H1 (cell line): ENCODE data around the gene CASP12. TPM values are rescaled to one million over a fixed set of nuclear protein-coding genes. Genes with fewer than 3 reads are reported as not detected.

ENCODE experiments used
- CTCF ChIA-PET: fragments of 300-600 bp; sonication (Branson Sonifier 250); formaldehyde crosslinking; loops from one replicate; lab custom pipeline; 2021; ENCODE audit not compliant: partially characterized antibody; lab: Charles Lee
- POLR2A ChIA-PET: fragments of 300-600 bp; sonication (Branson Sonifier 250); formaldehyde crosslinking; loops from one replicate; lab custom pipeline; 2021; ENCODE audit warnings: inconsistent platforms; ENCODE audit not compliant: partially characterized antibody; lab: Charles Lee
- DNase-seq, 2 experiments: peaks; one replicate each; pipeline versions ENCODE4 v3.0.0 to v3.0.0-alpha.2; 2010 to 2022; ENCODE audit warnings: low spot score in 2 of 2, low read depth in 1 of 2, mixed read lengths in 1 of 2
- FAIRE-seq: peaks from 2 replicates; lab custom pipeline; 2011; peaks lifted over from hg19 to GRCh38; lab: Jason Lieb, UNC
- H2AFZ ChIP-seq: 2 replicates; pipeline ENCODE4 v1.8.1; 2012; ENCODE audit warnings: low read length, inconsistent platforms
- H2AK5ac ChIP-seq: 2 replicates; pipeline ENCODE4 v1.6.1; 2013; ENCODE audit warnings: low read depth, low read length
- H2BK120ac ChIP-seq: replicated peaks from 2 replicates; pipeline ENCODE3; 2013; ENCODE audit warnings: low read depth, low read length, inconsistent platforms
- H2BK12ac ChIP-seq: 2 replicates; pipeline ENCODE4 v1.6.1; 2013; ENCODE audit warnings: low read depth, low read length
- H2BK15ac ChIP-seq: 2 replicates; pipeline ENCODE4 v1.6.1; 2013; ENCODE audit warnings: low read length
- H2BK20ac ChIP-seq: 2 replicates; pipeline ENCODE4 v1.6.1; 2013; ENCODE audit warnings: low read length
- H2BK5ac ChIP-seq: 2 replicates; pipeline ENCODE4 v1.6.1; 2013; ENCODE audit warnings: low read depth, low read length
- H3K14ac ChIP-seq: 2 replicates; pipeline ENCODE4 v1.6.1; 2013; ENCODE audit warnings: inconsistent platforms; ENCODE audit not compliant: insufficient read length
- H3K18ac ChIP-seq: 2 replicates; pipeline ENCODE4 v1.6.1; 2013; ENCODE audit warnings: low read length; ENCODE audit errors: extremely low read depth
- H3K23ac ChIP-seq: 2 replicates; pipeline ENCODE4 v1.6.1; 2013; ENCODE audit warnings: inconsistent platforms; ENCODE audit not compliant: insufficient read length
- H3K23me2 ChIP-seq: 2 replicates; pipeline ENCODE4 v1.6.1; 2013; ENCODE audit warnings: low read depth, low read length
- H3K27ac ChIP-seq: 2 replicates; pipeline ENCODE4 v1.6.1; 2011; ENCODE audit warnings: low read depth, low read length, inconsistent platforms
- H3K27me3 ChIP-seq, 4 experiments: replicated peaks in 1 of 4; 1 replicate in 1 of 4; 2 replicates in 3 of 4; pipeline versions ENCODE4 v1.6.1 to v1.8.1; 2011 to 2013; ENCODE audit warnings: low read length in 3 of 4, mild to moderate bottlenecking in 3 of 4, inconsistent platforms in 2 of 4, mixed read lengths in 2 of 4, moderate library complexity in 1 of 4; ENCODE audit not compliant: control insufficient read depth in 3 of 4, insufficient read depth in 3 of 4; ENCODE audit errors: extremely low read depth in 1 of 4
- H3K36me3 ChIP-seq, 4 experiments: 2 replicates each; pipeline versions ENCODE4 v1.6.1 to v1.8.1; 2011 to 2013; ENCODE audit warnings: mild to moderate bottlenecking in 4 of 4, low read length in 3 of 4, moderate library complexity in 2 of 4, control low read depth in 1 of 4, inconsistent platforms in 1 of 4; ENCODE audit not compliant: insufficient read depth in 4 of 4, control insufficient read depth in 2 of 4
- H3K4ac ChIP-seq: replicated peaks from 2 replicates; pipeline ENCODE3; 2013; ENCODE audit warnings: low read length, low read depth, mixed read lengths, inconsistent platforms; ENCODE audit not compliant: insufficient read length
- H3K4me1 ChIP-seq, 4 experiments: replicated peaks in 1 of 4; 1 replicate in 1 of 4; 2 replicates in 3 of 4; pipeline versions ENCODE4 v1.6.1 to v1.8.1; 2011 to 2013; ENCODE audit warnings: low read length in 3 of 4, inconsistent platforms in 2 of 4, mixed read lengths in 1 of 4; ENCODE audit not compliant: insufficient read depth in 4 of 4, control insufficient read depth in 3 of 4
- H3K4me2 ChIP-seq, 2 experiments: 2 replicates each; pipeline versions ENCODE4 v1.6.1 to v1.8.1; 2011 to 2013; ENCODE audit warnings: low read depth in 2 of 2, low read length in 2 of 2, control low read depth in 1 of 2, inconsistent platforms in 1 of 2, mild to moderate bottlenecking in 1 of 2; ENCODE audit not compliant: insufficient read depth in 1 of 2
- H3K4me3 ChIP-seq, 4 experiments: fragments of 200-600, 300-600 bp in 1 of 4; sonication (generic), shearing (Covaris generic), sonication (Bioruptor Twin) in 1 of 4; 2 replicates each; pipeline versions ENCODE4 v1.5.1 to v1.8.1; 2011 to 2016; ENCODE audit warnings: low read length in 4 of 4, low read depth in 3 of 4, control low read depth in 2 of 4, inconsistent platforms in 2 of 4, mild to moderate bottlenecking in 2 of 4, mixed read lengths in 1 of 4, moderate library complexity in 1 of 4; ENCODE audit not compliant: insufficient read depth in 2 of 4; ENCODE audit errors: extremely low read depth in 1 of 4
- H3K56ac ChIP-seq: replicated peaks from 2 replicates; pipeline ENCODE3; 2013; ENCODE audit warnings: low read depth, mild to moderate bottlenecking, mixed read lengths, low read length, inconsistent platforms; ENCODE audit not compliant: insufficient read length
- H3K79me1 ChIP-seq: 2 replicates; pipeline ENCODE4 v1.6.1; 2013; ENCODE audit warnings: low read depth, low read length, control low read depth
- H3K79me2 ChIP-seq, 2 experiments: 2 replicates each; pipeline versions ENCODE4 v1.6.1 to v1.8.1; 2012 to 2013; ENCODE audit warnings: low read length in 2 of 2, mild to moderate bottlenecking in 2 of 2, inconsistent platforms in 1 of 2; ENCODE audit not compliant: insufficient read depth in 2 of 2, control insufficient read depth in 1 of 2
- H3K9ac ChIP-seq, 4 experiments: replicated peaks in 1 of 4; 1 replicate in 1 of 4; 2 replicates in 3 of 4; pipeline versions ENCODE4 v1.6.1 to v1.8.1; 2011 to 2013; ENCODE audit warnings: low read depth in 3 of 4, low read length in 3 of 4, control low read depth in 2 of 4, mild to moderate bottlenecking in 2 of 4, moderate library complexity in 2 of 4, inconsistent platforms in 1 of 4; ENCODE audit errors: extremely low read depth in 1 of 4
- H3K9me3 ChIP-seq, 2 experiments: 2 replicates each; pipeline versions ENCODE4 v1.6.1 to v1.8.1; 2012 to 2013; ENCODE audit warnings: mild to moderate bottlenecking in 2 of 2, moderate library complexity in 2 of 2, control low read depth in 1 of 2, inconsistent platforms in 1 of 2, low read depth in 1 of 2, low read length in 1 of 2, mixed read lengths in 1 of 2; ENCODE audit not compliant: insufficient read depth in 2 of 2
- H4K20me1 ChIP-seq, 2 experiments: replicated peaks in 1 of 2; 2 replicates each; pipeline versions ENCODE3 to v1.8.1; 2011 to 2013; ENCODE audit warnings: inconsistent platforms in 2 of 2, low read length in 2 of 2, mild to moderate bottlenecking in 1 of 2; ENCODE audit not compliant: insufficient read depth in 2 of 2, control insufficient read depth in 1 of 2
- H4K5ac ChIP-seq: 2 replicates; pipeline ENCODE4 v1.6.1; 2013; ENCODE audit warnings: low read length, low read depth, mixed read lengths, inconsistent platforms; ENCODE audit not compliant: insufficient read length
- H4K8ac ChIP-seq: 2 replicates; pipeline ENCODE4 v1.8.0; 2013; ENCODE audit warnings: mild to moderate bottlenecking, moderate library complexity, low read length, inconsistent platforms; ENCODE audit not compliant: insufficient read depth; ENCODE audit errors: extremely low read depth
- H4K91ac ChIP-seq: replicated peaks from 2 replicates; pipeline ENCODE3; 2013; ENCODE audit warnings: low read length, mixed read lengths, inconsistent platforms; ENCODE audit not compliant: insufficient read length
- ASH2L ChIP-seq: fragments of 200-600, 300-600 bp; sonication (generic); IDR thresholded peaks from one replicate; pipeline ENCODE4 v1.7.1; 2017; ENCODE audit warnings: low read length
- CBX8 ChIP-seq: fragments of 300-800, 300-1000 bp; sonication (generic); IDR thresholded peaks from 2 replicates; pipeline ENCODE4 v1.7.1; 2016; ENCODE audit warnings: low read depth, low read length, borderline replicate concordance
- CHD2 ChIP-seq: IDR thresholded peaks from 2 replicates; pipeline ENCODE4 v1.6.1; 2012; ENCODE audit warnings: low read length, improper control_type of control experiment
- CTCF ChIP-seq, 3 experiments: IDR thresholded peaks; 1 replicate in 2 of 3; 2 replicates in 1 of 3; pipeline versions ENCODE4 v1.5.1 to v1.6.1; 2011; ENCODE audit warnings: low read length in 3 of 3, mild to moderate bottlenecking in 3 of 3, inconsistent platforms in 2 of 3, low read depth in 1 of 3, moderate library complexity in 1 of 3; ENCODE audit not compliant: insufficient read depth in 1 of 3; ENCODE audit errors: control extremely low read depth in 1 of 3
- EP300 ChIP-seq, 2 experiments: IDR thresholded peaks; 1 replicate in 1 of 2; 2 replicates in 1 of 2; pipeline ENCODE4 v1.6.1; 2011 to 2012; ENCODE audit warnings: low read depth in 2 of 2, low read length in 2 of 2, mild to moderate bottlenecking in 2 of 2, borderline replicate concordance in 1 of 2, inconsistent platforms in 1 of 2, moderate library complexity in 1 of 2
- HDAC2 ChIP-seq, 2 experiments: fragments of 300-600 bp in 1 of 2; sonication (generic) in 1 of 2; IDR thresholded peaks; 2 replicates each; pipeline ENCODE4 v1.6.1; 2011 to 2012; ENCODE audit warnings: low read depth in 2 of 2, low read length in 2 of 2, mild to moderate bottlenecking in 2 of 2, moderate library complexity in 2 of 2, borderline replicate concordance in 1 of 2, inconsistent platforms in 1 of 2
- MAX ChIP-seq: IDR thresholded peaks from 2 replicates; pipeline ENCODE4 v1.6.1; 2012; ENCODE audit warnings: inconsistent platforms
- NANOG ChIP-seq: IDR thresholded peaks from 2 replicates; pipeline ENCODE4 v1.6.1; 2011; ENCODE audit warnings: low read length, low read depth, mild to moderate bottlenecking, inconsistent platforms; ENCODE audit not compliant: insufficient read depth, poor library complexity, severe bottlenecking
- POLR2AphosphoS5 ChIP-seq: IDR thresholded peaks from 2 replicates; pipeline ENCODE4 v1.6.1; 2011; ENCODE audit warnings: low read depth, low read length
- SRF ChIP-seq: IDR thresholded peaks from 2 replicates; pipeline ENCODE4 v1.6.1; 2011; ENCODE audit warnings: mild to moderate bottlenecking, low read depth, low read length, moderate library complexity
- TEAD4 ChIP-seq: IDR thresholded peaks from 2 replicates; pipeline ENCODE4 v1.6.1; 2012; ENCODE audit warnings: low read depth, low read length, inconsistent platforms, mixed read lengths
- WGBS, 2 experiments: shearing (Covaris generic) in 1 of 2; methylation state at CpG; one replicate each; pipeline versions ENCODE4 v1.1.6 to v1.1.7; 2013 to 2015; ENCODE audit warnings: low lambda C conversion rate in 2 of 2, mixed read lengths in 2 of 2, inconsistent platforms in 1 of 2, low coverage in 1 of 2, missing lambda C conversion rate in 1 of 2; ENCODE audit not compliant: insufficient replicate concordance in 2 of 2, insufficient coverage in 1 of 2, insufficient read length in 1 of 2; ENCODE audit errors: extremely low coverage in 1 of 2, missing lambda C conversion rate in 1 of 2; 5-methylcytosine and 5-hydroxymethylcytosine counted together
- polyA plus RNA-seq, 7 experiments: library from polyadenylated mRNA; depleted of rRNA in 3 of 7; stranded (reverse) in 5 of 7; unstranded in 2 of 7; fragments of >200 nt in 5 of 7; fragments of 200-250 nt in 2 of 7; gene quantifications; 1 replicate in 5 of 7; 2 replicates in 1 of 7; 4 replicates in 1 of 7; pipeline versions ENCODE4 v1.2.1 to v1.2.3, GENCODE V29; 2011 to 2013; ENCODE audit warnings: missing spikeins in 2 of 7, mixed read lengths in 2 of 7
- total RNA-seq: library from RNA; stranded (reverse); fragmentation: NEBNext Ultra II Directional; extraction: Animal tissue kit (Norgen Biotek cat#: 25700); gene quantifications from 2 replicates; pipeline ENCODE4 v1.2.1, GENCODE V29; 2021

The CASP12 gene
- total and polyA plus RNA-seq, 2 of the 8 experiments (the other 6 are each of a cell fraction or from before 2014, with no cell fraction given): not detected

GRCh38 chr11:104895634-104896033 lies 2.6 kb downstream of the CASP12 start:
- H3K79me1 ChIP-seq: no peaks in the 10 kb centered on the region
- no peaks in the 10 kb centered on the region for H3K9me3 ChIP-seq
- H4K91ac ChIP-seq: no peak overlapping the region
- H3K9ac ChIP-seq: no peak overlapping the region
- no peaks in the 10 kb centered on the region for H4K20me1 ChIP-seq
- no peak overlapping the region for H3K23ac ChIP-seq
- H3K23me2 ChIP-seq: no peaks in the 10 kb centered on the region
- no peak overlapping the region for H2BK5ac ChIP-seq
- H2BK12ac ChIP-seq: peak overlapping the region; percentile 32; the same call in 1 of the 2 replicates
- H3K56ac ChIP-seq: no peak overlapping the region
- no peak overlapping the region for H3K27ac ChIP-seq
- H2BK15ac ChIP-seq: no peak overlapping the region
- peaks cover 0 to 5% (median 4%) of the 10 kb centered on the region in 4 experiments; a peak in 4 of 7 replicates for H3K4me1 ChIP-seq
- H3K14ac ChIP-seq: no peak overlapping the region
- H2AK5ac ChIP-seq: no peak overlapping the region
- CTCF ChIA-PET: interaction anchor here (0.7 to 2.4 kb wide), 4 partner anchors 10 to 349 kb away, joined by 3 to 9 read pairs (median 6); no protein-coding TSS in a partner anchor
- FAIRE-seq (no peak), DNase-seq (no peak)
- H3K36me3 ChIP-seq: no peaks in the 10 kb centered on the region
- no peak overlapping the region for H2BK120ac ChIP-seq
- H4K5ac ChIP-seq: no peak overlapping the region
- H4K8ac ChIP-seq: no peak overlapping the region
- whole genome bisulfite sequencing, 2 experiments: 82% methylated on average over 2 of the region's 2 CpGs; no CpG with 5 or more reads in 1 of the 2 experiments
- H3K4me3 ChIP-seq: no peak overlapping the region
- no peaks in the 10 kb centered on the region for H3K27me3 ChIP-seq
- no peak overlapping the region for H3K18ac ChIP-seq
- H3K4me2 ChIP-seq: no peak overlapping the region
- H3K4ac ChIP-seq: no peak overlapping the region
- POLR2A ChIA-PET: no interaction called here
- no peak overlapping the region for H2AFZ ChIP-seq
- no peak overlapping the region for H2BK20ac ChIP-seq
- no peaks in the 10 kb centered on the region for H3K79me2 ChIP-seq
- TF ChIP-seq MAX (no peak), CBX8 (no peak), CTCF (IDR thresholded peaks at IDR 0.05; ENCODE audit: control extremely low read depth in 1 of 3, insufficient read depth in 1 of 3, low read depth in 1 of 3, low read length in 3 of 3) (no peak), CHD2 (no peak), ASH2L (no peak), TEAD4 (no peak), NANOG (no peak), HDAC2 (IDR thresholded peaks at IDR 0.05; ENCODE audit: borderline replicate concordance in 1 of 2, low read depth in 2 of 2, low read length in 2 of 2) (no peak), POLR2AphosphoS5 (no peak), EP300 (IDR thresholded peaks at IDR 0.05; ENCODE audit: borderline replicate concordance in 1 of 2, low read depth in 2 of 2, low read length in 2 of 2) (no peak), SRF (no peak)
